HEK293T (cell line): ENCODE measurements around the gene EYA4.
A peak's percentile ranks its signal among the peaks of the same experiment; 100 is the strongest.

ENCODE experiments used
- CTCF ChIA-PET: fragments of 350-600 bp; formaldehyde crosslinking; extraction: SDS; loops from one replicate; lab custom pipeline; 2021; ENCODE audit warnings: antibody characterized with exemption, inconsistent platforms; lab: Yijun Ruan, JAX
- POLR2A ChIA-PET: fragments of 350-600 bp; formaldehyde crosslinking; extraction: SDS; loops from one replicate; lab custom pipeline; 2020; ENCODE audit warnings: antibody characterized with exemption, inconsistent platforms; lab: Yijun Ruan, JAX
- DNase-seq: peaks from one replicate; pipeline ENCODE4 v3.0.0; 2012; ENCODE audit warnings: mixed read lengths; ENCODE audit errors: extremely low spot score
- ARNT ChIP-seq: fragments of 450-650 bp; IDR thresholded peaks from 2 replicates; pipeline ENCODE4 v1.6.1; 2017; ENCODE audit warnings: mild to moderate bottlenecking
- BHLHE40 ChIP-seq: fragments of 450-650 bp; IDR thresholded peaks from 2 replicates; pipeline ENCODE4 v1.6.1; 2016; ENCODE audit warnings: mild to moderate bottlenecking, moderate library complexity, borderline replicate concordance
- CTBP1 ChIP-seq: fragments of 450-650 bp; IDR thresholded peaks from 2 replicates; pipeline ENCODE4 v1.6.1; 2016; ENCODE audit warnings: borderline replicate concordance
- ELF4 ChIP-seq: fragments of 450-650 bp; IDR thresholded peaks from 2 replicates; pipeline ENCODE4 v1.6.1; 2017; ENCODE audit warnings: antibody characterized with exemption
- FOXA1 ChIP-seq: fragments of 450-650 bp; IDR thresholded peaks from 2 replicates; pipeline ENCODE4 v1.6.1; 2016; ENCODE audit warnings: mild to moderate bottlenecking
- FOXK2 ChIP-seq: fragments of 450-650 bp; IDR thresholded peaks from 2 replicates; pipeline ENCODE4 v1.6.1; 2016; ENCODE audit warnings: mild to moderate bottlenecking
- FOXM1 ChIP-seq: fragments of 450-650 bp; IDR thresholded peaks from 2 replicates; pipeline ENCODE4 v1.6.1; 2017; ENCODE audit warnings: mild to moderate bottlenecking, borderline replicate concordance
- HDGF ChIP-seq: fragments of 450-650 bp; IDR thresholded peaks from 2 replicates; pipeline ENCODE4 v1.6.1; 2017; ENCODE audit warnings: antibody characterized with exemption, borderline replicate concordance
- L3MBTL2 ChIP-seq: fragments of 450-650 bp; conservative IDR thresholded peaks from 2 replicates; pipeline ENCODE4 v1.6.1; 2016; ENCODE audit warnings: mild to moderate bottlenecking
- LEF1 ChIP-seq: fragments of 450-650 bp; IDR thresholded peaks from 2 replicates; pipeline ENCODE4 v1.6.1; 2017; ENCODE audit warnings: mild to moderate bottlenecking, borderline replicate concordance
- NFRKB ChIP-seq: fragments of 450-650 bp; IDR thresholded peaks from 2 replicates; pipeline ENCODE4 v1.6.1; 2016; ENCODE audit warnings: mild to moderate bottlenecking, moderate library complexity
- PKNOX1 ChIP-seq: fragments of 450-650 bp; IDR thresholded peaks from 2 replicates; pipeline ENCODE4 v1.6.1; 2016
- SP1 ChIP-seq: fragments of 450-650 bp; IDR thresholded peaks from 2 replicates; pipeline ENCODE4 v1.6.1; 2017
- SUZ12 ChIP-seq: fragments of 450-650 bp; IDR thresholded peaks from 2 replicates; pipeline ENCODE4 v1.6.1; 2016; ENCODE audit warnings: mild to moderate bottlenecking
- TARDBP ChIP-seq: fragments of 450-650 bp; IDR thresholded peaks from 2 replicates; pipeline ENCODE4 v1.6.1; 2016
- ZNF384 ChIP-seq: fragments of 450-650 bp; IDR thresholded peaks from 2 replicates; pipeline ENCODE4 v1.6.1; 2016

EYA4 gene

GRCh38 chr6:133202610-133203343, 38.4 kb upstream of the EYA4 start:
- ChIA-PET CTCF (interaction anchor here (0.7 kb wide), 1 partner anchor 8 kb away, joined by 3 read pairs; no protein-coding TSS in a partner anchor), POLR2A (interaction anchor here (0.6 kb wide), 1 partner anchor 11 kb away, joined by 3 read pairs; no protein-coding TSS in a partner anchor)
- TF ChIP-seq HDGF (no peak), ZNF384 (no peak), SUZ12 (no peak), L3MBTL2 (no peak), ARNT (no peak), BHLHE40 (no peak), CTBP1 (no peak), NFRKB (no peak), FOXA1 (no peak), SP1 (no peak), LEF1 (no peak), FOXM1 (no peak), TARDBP (no peak), FOXK2 (no peak), ELF4 (no peak), PKNOX1 (no peak)
- no peak for DNase-seq

- ChIA-PET CTCF (no interaction called here), POLR2A (interaction anchor here (0.6 kb wide), 1 partner anchor 12 kb away, joined by 3 read pairs; no protein-coding TSS in a partner anchor)
- no peak for DNase-seq
- TF ChIP-seq HDGF (no peak), SP1 (no peak), CTBP1 (no peak), L3MBTL2 (no peak), PKNOX1 (no peak), ELF4 (no peak), NFRKB (no peak), SUZ12 (no peak), LEF1 (no peak), ZNF384 (no peak), ARNT (no peak), BHLHE40 (no peak), FOXA1 (no peak)
Measured at GRCh38 chr6:133203344-133203697, 37.8 kb upstream of the EYA4 start.

GRCh38 chr6:133205304-133205703, 35.9 kb upstream of the EYA4 start:
- no peak for TF ChIP-seq FOXM1
- TF ChIP-seq PKNOX1, result no peak
- no peak for TF ChIP-seq FOXK2
- TF ChIP-seq L3MBTL2, result no peak
- TF ChIP-seq LEF1, result no peak
- TF ChIP-seq ARNT, result no peak
- TF ChIP-seq TARDBP, result no peak
- TF ChIP-seq ELF4, result no peak
- no peak for TF ChIP-seq ZNF384
- no peak for TF ChIP-seq BHLHE40
- no peak for TF ChIP-seq CTBP1
- TF ChIP-seq SP1, result no peak
- TF ChIP-seq NFRKB, result no peak
- no peak for TF ChIP-seq FOXA1
- TF ChIP-seq SUZ12, result no peak
- TF ChIP-seq HDGF, result no peak
- ChIA-PET POLR2A (no interaction called here), CTCF (no interaction called here)
- no peak for DNase-seq

- ChIA-PET CTCF (no interaction called here), POLR2A (no interaction called here)
- TF ChIP-seq SP1, result no peak
- TF ChIP-seq L3MBTL2, result no peak
- no peak for TF ChIP-seq FOXK2
- TF ChIP-seq ARNT, result no peak
- TF ChIP-seq CTBP1, result no peak
- TF ChIP-seq FOXM1, result no peak
- no peak for TF ChIP-seq PKNOX1
Measured at GRCh38 chr6:133206942-133207341, 34.2 kb upstream of the EYA4 start.

DNA sequence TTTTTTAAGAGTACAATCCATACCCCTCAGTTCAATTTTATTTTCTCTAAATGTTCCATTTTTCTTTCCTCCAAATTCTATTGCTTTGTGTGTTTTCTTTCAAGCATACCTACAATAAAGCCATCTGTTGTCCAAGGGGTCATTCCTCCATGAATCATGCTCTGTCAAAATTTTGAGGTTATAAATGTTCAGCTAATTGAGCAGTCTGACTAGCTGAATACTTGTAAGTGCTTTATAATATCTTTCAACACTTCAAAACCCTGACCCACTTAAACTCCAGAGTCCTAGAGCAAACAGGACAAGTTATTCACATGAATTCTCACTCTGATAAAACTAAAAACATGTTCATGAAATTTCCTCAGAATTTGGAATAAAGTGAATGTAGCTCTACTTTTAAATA, 33.4 kb upstream of the EYA4 start:
- ChIA-PET CTCF (no interaction called here), POLR2A (no interaction called here)
- DNase-seq, result no peak
- no peak for TF ChIP-seq ARNT
- peak; percentile 68; the same call in 1 of the 2 replicates for TF ChIP-seq PKNOX1

More at GRCh38 chr6:133206942-133207341, 34.2 kb upstream of the EYA4 start:
- peak; percentile 24 for DNase-seq
